ENCODE results near the gene UBE2J1. TPM values are rescaled to one million over a fixed set of nuclear protein-coding genes. Genes with fewer than 3 reads are reported as not detected.

UBE2J1 gene
- total RNA-seq, 1 donor from 2014 or later = 34.1 TPM

DNA sequence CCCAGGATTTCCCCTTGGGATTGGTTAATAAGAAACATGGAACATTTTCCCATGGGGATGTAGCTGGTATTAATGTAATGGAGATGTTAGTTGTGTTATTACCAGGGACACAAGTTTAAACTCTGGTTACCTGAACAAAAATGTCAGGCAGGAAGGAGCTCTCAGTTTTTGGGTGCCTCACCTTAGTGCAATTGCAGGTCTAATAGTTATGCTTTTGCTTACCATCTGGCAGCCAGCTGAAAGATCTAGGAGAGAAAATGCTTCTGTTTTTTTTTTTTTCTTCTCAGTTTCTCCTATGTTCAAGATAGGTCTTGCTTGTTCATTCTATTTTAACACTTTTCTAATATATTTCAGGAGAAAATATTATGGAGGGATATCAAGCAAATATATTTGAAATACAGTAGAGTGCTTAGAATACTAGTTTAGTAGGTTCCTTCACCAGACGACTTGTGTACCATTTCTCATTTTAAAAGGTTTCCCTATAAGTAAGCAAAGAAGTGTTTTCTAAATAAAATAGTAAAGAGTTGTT, 4.2 kb upstream of the UBE2J1 start:
- no peak overlapping the region for H3K27ac Mint-ChIP-seq (ENCODE audit: unreplicated experiment)
- TF ChIP-seq, protein P1, sequence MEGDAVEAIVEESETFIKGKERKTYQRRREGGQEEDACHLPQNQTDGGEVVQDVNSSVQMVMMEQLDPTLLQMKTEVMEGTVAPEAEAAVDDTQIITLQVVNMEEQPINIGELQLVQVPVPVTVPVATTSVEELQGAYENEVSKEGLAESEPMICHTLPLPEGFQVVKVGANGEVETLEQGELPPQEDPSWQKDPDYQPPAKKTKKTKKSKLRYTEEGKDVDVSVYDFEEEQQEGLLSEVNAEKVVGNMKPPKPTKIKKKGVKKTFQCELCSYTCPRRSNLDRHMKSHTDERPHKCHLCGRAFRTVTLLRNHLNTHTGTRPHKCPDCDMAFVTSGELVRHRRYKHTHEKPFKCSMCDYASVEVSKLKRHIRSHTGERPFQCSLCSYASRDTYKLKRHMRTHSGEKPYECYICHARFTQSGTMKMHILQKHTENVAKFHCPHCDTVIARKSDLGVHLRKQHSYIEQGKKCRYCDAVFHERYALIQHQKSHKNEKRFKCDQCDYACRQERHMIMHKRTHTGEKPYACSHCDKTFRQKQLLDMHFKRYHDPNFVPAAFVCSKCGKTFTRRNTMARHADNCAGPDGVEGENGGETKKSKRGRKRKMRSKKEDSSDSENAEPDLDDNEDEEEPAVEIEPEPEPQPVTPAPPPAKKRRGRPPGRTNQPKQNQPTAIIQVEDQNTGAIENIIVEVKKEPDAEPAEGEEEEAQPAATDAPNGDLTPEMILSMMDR (conservative IDR thresholded peaks at IDR 0.05) = no peak
- H3K36me3 Mint-ChIP-seq (ENCODE audit: low read depth) = no peaks in the 10 kb centered on the region
- H3K4me1 Mint-ChIP-seq = peaks cover 14% of the 10 kb centered on the region
- H3K9me3 Mint-ChIP-seq = no peaks in the 10 kb centered on the region
- no peak overlapping the region for H3K4me3 Mint-ChIP-seq
- peaks cover 3% of the 10 kb centered on the region for H3K27me3 Mint-ChIP-seq (ENCODE audit: low read depth)
- DNase-seq (ENCODE audit: low read depth, low spot score) = no peak

- peaks cover 25% of the 10 kb centered on the region for H3K4me1 Mint-ChIP-seq
- no peak overlapping the region for H3K27ac Mint-ChIP-seq (ENCODE audit: unreplicated experiment)
Measured at GRCh38 chr6:89355511-89356194, 3.1 kb upstream of the UBE2J1 start.

GRCh38 chr6:89353702-89354392, 1.3 kb upstream of the UBE2J1 start:
- Mint-ChIP-seq H3K4me1 (peaks cover 41% of the 10 kb centered on the region), H3K9me3 (no peaks in the 10 kb centered on the region), H3K4me3 (peak overlapping the region; percentile 90), H3K27me3 (ENCODE audit: low read depth) (peaks cover 3% of the 10 kb centered on the region), H3K36me3 (ENCODE audit: low read depth) (no peaks in the 10 kb centered on the region), H3K27ac (ENCODE audit: unreplicated experiment) (peak overlapping the region; percentile 94)
- TF ChIP-seq, protein P1 (conservative IDR thresholded peaks at IDR 0.05) = no peak
- DNase-seq (ENCODE audit: low read depth, low spot score) = no peak

More at GRCh38 chr6:89355511-89356194, 3.1 kb upstream of the UBE2J1 start:
- H3K27me3 Mint-ChIP-seq (ENCODE audit: low read depth) = peaks cover 3% of the 10 kb centered on the region
- H3K36me3 Mint-ChIP-seq (ENCODE audit: low read depth) = no peaks in the 10 kb centered on the region
- H3K4me3 Mint-ChIP-seq = no peak overlapping the region
- H3K9me3 Mint-ChIP-seq = no peaks in the 10 kb centered on the region
- TF ChIP-seq, protein P1 (conservative IDR thresholded peaks at IDR 0.05) = no peak
- DNase-seq (ENCODE audit: low read depth, low spot score) = no peak

- Mint-ChIP-seq H3K4me1 (peaks cover 48% of the 10 kb centered on the region), H3K27ac (ENCODE audit: unreplicated experiment) (peak overlapping the region; percentile 94), H3K4me3 (peak overlapping the region; percentile 90), H3K27me3 (ENCODE audit: low read depth) (peaks cover 3% of the 10 kb centered on the region), H3K36me3 (ENCODE audit: low read depth) (no peaks in the 10 kb centered on the region), H3K9me3 (no peaks in the 10 kb centered on the region)
- TF ChIP-seq, protein P1 (conservative IDR thresholded peaks at IDR 0.05) = no peak
- DNase-seq (ENCODE audit: low read depth, low spot score) = no peak
Measured at GRCh38 chr6:89353118-89353556, 615 bp upstream of the UBE2J1 start.

DNA sequence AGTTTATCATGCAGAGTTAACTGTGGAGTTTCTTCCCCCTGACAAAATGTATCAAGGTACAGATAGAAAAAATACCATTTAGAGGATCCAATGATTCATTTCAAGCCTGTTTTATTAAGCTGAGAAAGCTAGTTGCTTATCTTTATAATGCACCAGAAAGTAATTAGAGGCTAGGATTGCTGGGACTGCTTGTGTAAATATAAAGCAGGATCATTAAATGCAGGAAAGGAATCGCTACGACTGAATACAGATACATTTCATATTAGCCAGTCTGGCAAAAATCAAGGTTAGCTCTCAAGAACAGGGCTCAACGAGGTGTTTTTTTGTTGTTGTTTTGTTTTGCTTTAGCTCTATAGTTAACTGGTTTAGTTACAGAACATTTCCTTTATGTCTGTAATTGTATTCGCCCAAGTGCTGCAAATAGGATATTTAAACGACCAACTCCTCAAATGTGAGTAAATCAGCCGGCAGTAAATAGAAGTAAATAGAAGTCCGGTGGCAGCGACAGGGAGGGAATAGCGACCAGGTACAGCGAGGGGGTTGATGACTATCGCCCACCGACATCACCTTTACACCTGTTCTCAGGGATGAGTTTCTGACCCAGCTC, 748 bp downstream of the UBE2J1 start:
- Mint-ChIP-seq H3K27ac (ENCODE audit: unreplicated experiment) (peak overlapping the region; percentile 94), H3K36me3 (ENCODE audit: low read depth) (no peaks in the 10 kb centered on the region), H3K4me1 (peaks cover 53% of the 10 kb centered on the region), H3K9me3 (no peaks in the 10 kb centered on the region), H3K27me3 (ENCODE audit: low read depth) (no peaks in the 10 kb centered on the region), H3K4me3 (peak overlapping the region; percentile 97)
- TF ChIP-seq, protein P1 (conservative IDR thresholded peaks at IDR 0.05) = no peak
- no peak for DNase-seq (ENCODE audit: low read depth, low spot score)
